ENCODE data around the gene KCNK7.

KCNK7 gene

DNA sequence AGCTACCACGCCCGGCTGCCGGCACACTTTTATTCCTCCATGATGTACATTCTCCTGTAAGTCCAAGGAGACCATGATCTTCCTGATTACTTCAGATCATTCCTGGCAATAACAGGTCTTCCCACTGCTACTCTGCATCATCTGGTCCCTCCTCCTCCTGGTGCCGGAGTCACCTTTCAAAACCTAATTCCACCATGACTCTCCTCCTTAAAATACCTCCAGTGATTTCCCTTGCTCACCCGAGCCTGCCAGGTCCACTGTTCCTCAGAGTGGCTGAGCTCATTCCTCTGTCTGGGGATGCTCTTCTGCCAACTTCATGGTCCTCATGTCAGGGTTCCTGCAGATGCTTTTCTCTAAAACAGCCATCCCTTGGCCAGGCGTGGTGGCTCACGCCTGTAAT is 33.6 kb downstream of the KCNK7 start:
- Histone ChIP-seq H3K4me3 (ENCODE audit: low read length) (no peak overlapping the region), H3K27ac (ENCODE audit: low read length) (no peak overlapping the region), H3K9me3 (ENCODE audit: control insufficient read depth, low read depth, low read length) (no peaks in the 10 kb centered on the region), H3K36me3 (ENCODE audit: control insufficient read depth, low read depth, low read length) (no peaks in the 10 kb centered on the region), H3K4me1 (ENCODE audit: control insufficient read depth, low read depth, low read length) (peaks cover 23% of the 10 kb centered on the region), H3K9ac (ENCODE audit: low read length) (no peak overlapping the region), H3K27me3 (ENCODE audit: control insufficient read depth, insufficient read depth, low read length) (peaks cover 25% of the 10 kb centered on the region)

DNA sequence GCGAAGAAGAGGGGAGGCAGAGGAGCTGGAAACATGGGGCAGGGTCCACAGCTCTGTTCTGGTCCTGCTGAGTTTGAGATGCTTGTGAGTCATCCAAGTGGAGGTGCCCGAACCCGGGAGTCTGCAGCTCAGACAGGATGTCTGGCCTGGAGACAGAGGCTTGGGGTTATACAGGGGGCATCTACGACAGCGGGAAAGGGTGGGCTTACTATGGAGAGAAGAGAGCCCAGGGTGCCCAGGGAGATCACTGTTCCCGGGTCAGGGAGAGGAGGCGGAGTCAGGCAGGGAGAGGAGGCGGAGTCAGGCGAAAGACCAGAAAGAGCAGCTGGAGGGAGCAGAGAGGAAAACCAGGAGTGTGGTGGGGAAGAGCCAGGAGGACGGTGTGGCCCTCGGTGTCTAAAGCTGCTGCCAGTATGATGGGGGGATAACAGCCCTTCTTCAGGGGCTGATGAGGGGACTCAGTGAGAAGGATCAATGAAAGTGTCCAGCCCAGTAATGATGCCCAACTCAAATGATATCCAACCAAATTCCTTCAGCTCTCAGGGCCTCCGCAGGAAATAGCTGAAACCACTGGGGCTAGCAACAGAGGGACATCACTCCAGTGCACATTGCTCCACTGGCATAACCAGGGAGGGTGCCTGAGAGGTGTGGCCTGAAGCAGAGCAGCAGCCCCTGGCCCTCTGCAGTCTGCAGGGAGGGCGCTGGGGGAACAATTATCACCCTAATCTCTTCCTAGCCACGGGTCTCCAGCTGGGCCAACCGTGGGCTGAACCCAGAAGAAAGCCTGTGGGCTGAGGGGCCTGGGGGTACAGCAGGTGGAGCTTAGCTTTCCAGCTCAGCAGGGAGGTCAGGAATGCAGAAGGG is 34.8 kb downstream of the KCNK7 start:
- Histone ChIP-seq H3K4me1 (ENCODE audit: control insufficient read depth, low read depth, low read length) (peaks cover 23% of the 10 kb centered on the region), H3K36me3 (ENCODE audit: control insufficient read depth, low read depth, low read length) (no peaks in the 10 kb centered on the region), H3K9ac (ENCODE audit: low read length) (no peak overlapping the region), H3K4me3 (ENCODE audit: low read length) (no peak overlapping the region), H3K9me3 (ENCODE audit: control insufficient read depth, low read depth, low read length) (no peaks in the 10 kb centered on the region), H3K27me3 (ENCODE audit: control insufficient read depth, insufficient read depth, low read length) (peaks cover 36% of the 10 kb centered on the region), H3K27ac (ENCODE audit: low read length) (no peak overlapping the region)

DNA sequence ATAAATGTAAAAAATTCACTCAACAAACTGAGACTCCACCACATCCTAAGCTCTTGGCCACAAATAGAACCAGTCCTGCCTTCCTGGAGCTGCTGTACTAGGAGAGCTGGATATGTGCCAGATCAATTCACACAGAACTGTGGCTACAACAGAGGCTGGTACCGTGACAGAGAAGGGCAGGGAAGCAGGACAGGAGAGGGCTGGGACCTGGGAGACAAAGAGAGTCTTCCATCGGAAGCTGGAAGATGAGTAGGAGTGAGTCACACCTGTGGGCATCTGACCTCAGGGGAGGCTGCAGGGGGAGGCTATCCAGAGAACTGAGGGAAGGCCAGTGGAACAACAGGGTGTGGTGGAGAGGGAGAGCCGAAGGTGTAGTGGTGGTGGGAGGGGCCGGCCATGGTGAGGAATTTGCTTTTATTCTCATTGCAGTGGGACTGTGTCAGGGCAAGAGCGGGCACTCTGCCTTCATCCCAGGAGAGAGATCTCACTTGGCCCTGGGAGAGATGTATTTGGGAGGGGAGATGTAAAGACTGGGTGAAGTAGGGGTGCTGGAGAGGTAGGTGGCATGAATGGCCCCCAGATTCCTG is 35.6 kb downstream of the KCNK7 start:
- Histone ChIP-seq H3K4me1 (ENCODE audit: control insufficient read depth, low read depth, low read length) (peaks cover 23% of the 10 kb centered on the region), H3K27ac (ENCODE audit: low read length) (no peak overlapping the region), H3K36me3 (ENCODE audit: control insufficient read depth, low read depth, low read length) (no peaks in the 10 kb centered on the region), H3K4me3 (ENCODE audit: low read length) (no peak overlapping the region), H3K9ac (ENCODE audit: low read length) (no peak overlapping the region), H3K27me3 (ENCODE audit: control insufficient read depth, insufficient read depth, low read length) (peaks cover 41% of the 10 kb centered on the region), H3K9me3 (ENCODE audit: control insufficient read depth, low read depth, low read length) (no peaks in the 10 kb centered on the region)

DNA sequence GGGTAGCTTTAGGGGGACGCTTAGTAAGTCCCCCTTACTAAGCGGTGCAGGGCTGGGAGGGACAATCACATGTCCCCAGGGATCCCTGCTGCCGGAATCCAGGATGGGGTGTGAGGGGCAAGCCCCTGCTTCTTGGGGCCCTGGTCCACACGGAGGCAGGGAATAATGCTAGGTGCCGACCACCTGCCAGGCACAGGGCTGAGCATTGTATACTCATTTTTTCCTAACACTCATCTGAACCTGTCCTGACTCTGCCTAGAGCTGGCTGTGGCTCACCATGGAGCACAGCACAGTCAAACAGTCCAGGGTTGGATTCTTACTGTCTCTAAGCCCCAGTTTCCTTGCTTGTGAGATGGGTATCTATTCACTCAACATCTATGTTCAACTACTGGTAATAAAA is 36.1 kb downstream of the KCNK7 start:
- no peak overlapping the region for H3K27ac ChIP-seq (ENCODE audit: low read length)
- H3K9me3 ChIP-seq (ENCODE audit: control insufficient read depth, low read depth, low read length) = no peaks in the 10 kb centered on the region
- no peak overlapping the region for H3K4me3 ChIP-seq (ENCODE audit: low read length)
- peaks cover 23% of the 10 kb centered on the region for H3K4me1 ChIP-seq (ENCODE audit: control insufficient read depth, low read depth, low read length)
- H3K9ac ChIP-seq (ENCODE audit: low read length) = no peak overlapping the region
- no peaks in the 10 kb centered on the region for H3K36me3 ChIP-seq (ENCODE audit: control insufficient read depth, low read depth, low read length)
- peaks cover 46% of the 10 kb centered on the region for H3K27me3 ChIP-seq (ENCODE audit: control insufficient read depth, insufficient read depth, low read length)

DNA sequence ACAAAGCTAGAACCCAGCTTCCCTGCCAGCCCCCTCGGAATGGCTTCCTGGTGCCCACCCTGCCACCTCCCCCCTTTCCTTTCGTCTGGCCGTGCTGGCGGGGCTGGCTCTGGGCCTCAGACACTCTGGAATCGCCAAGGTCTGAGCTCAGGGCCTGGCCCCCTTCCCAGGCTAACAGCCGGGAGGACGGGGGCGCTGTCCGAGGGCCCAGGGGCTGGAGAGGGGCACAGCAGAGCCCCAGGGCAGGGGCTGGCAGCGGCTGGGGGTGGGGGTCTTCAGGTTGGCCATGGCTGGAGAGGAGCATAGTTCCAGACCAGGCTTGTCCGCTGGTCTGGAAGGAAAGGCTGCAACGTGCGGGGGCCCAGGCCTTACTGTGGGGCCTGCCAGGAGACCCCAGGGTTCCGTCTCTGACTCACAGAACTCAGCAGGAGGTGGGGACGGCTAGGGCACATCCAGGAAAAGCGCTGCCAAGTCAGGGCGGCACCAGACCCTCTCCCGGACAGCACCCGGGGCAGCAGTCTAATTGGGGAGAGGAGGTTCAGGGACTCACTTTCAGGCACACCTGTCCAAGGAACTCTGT is 36.6 kb downstream of the KCNK7 start:
- H3K4me1 ChIP-seq (ENCODE audit: control insufficient read depth, low read depth, low read length) = peaks cover 23% of the 10 kb centered on the region
- H3K4me3 ChIP-seq (ENCODE audit: low read length) = peak overlapping the region; percentile 55
- H3K36me3 ChIP-seq (ENCODE audit: control insufficient read depth, low read depth, low read length) = no peaks in the 10 kb centered on the region
- no peak overlapping the region for H3K9ac ChIP-seq (ENCODE audit: low read length)
- H3K9me3 ChIP-seq (ENCODE audit: control insufficient read depth, low read depth, low read length) = no peaks in the 10 kb centered on the region
- no peak overlapping the region for H3K27ac ChIP-seq (ENCODE audit: low read length)
- peaks cover 51% of the 10 kb centered on the region for H3K27me3 ChIP-seq (ENCODE audit: control insufficient read depth, insufficient read depth, low read length)

DNA sequence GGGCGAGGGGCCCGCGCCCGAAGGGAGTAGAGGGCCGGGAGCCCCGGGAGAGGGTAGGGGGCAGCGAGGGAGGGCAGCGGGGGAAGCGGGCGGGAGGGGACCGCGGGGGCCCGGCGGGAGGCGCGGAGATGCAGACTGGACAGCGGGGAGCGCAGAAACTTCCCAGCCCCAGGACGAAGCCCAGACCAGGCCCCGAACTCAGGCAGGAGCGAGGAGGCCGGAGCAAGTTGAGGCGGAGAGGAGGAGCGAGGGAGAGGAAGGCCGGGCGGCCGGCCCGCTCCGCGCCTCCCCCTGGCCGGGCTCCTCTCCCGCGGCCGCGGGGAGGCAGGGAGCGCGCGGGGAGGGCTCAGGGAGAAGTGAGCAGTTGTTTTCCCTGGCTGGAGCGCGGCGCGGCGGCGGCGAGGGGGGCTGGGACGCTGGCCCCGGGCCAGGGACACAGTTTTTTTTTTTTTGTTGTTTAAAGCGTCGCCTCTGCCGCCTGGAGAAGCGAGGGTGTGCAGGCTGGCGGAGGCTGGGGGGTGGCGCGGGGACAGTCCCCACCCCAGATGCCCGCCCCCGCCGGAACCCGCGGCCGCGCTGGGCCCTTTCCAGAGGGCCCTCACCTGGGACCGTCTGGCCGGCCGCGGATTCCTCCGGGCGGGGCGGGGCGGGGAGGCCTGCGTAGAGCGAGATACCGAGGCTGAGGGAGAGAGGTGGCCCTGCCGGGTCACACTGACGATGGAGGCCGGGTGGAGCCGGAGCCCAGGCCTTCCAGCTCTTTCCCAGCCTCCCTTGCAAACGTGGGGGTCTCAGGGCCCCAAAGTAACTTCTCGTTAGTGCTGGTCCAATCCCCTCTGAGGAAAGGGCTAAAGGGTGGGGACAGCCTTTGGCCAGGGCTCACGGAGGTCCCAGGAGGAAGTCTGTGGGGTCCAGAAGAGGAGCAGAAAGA is 37.3 kb downstream of the KCNK7 start, which contains the start of gene LTBP3:
Gene LTBP3, minus strand, starts transcription at position 358 of the 928 bp plus-strand sequence. CDS start 400 bp downstream, outside the sequence.
- Histone ChIP-seq H3K9ac (ENCODE audit: low read length) (no peak within 1 kb of the TSS), H3K4me3 (ENCODE audit: low read length) (peak within 1 kb of the TSS; percentile 55), H3K9me3 (ENCODE audit: control insufficient read depth, low read depth, low read length) (no peaks in the 10 kb centered on the region), H3K27ac (ENCODE audit: low read length) (no peak within 1 kb of the TSS), H3K4me1 (ENCODE audit: control insufficient read depth, low read depth, low read length) (peaks cover 23% of the 10 kb centered on the region), H3K27me3 (ENCODE audit: control insufficient read depth, insufficient read depth, low read length) (peaks cover 54% of the 10 kb centered on the region), H3K36me3 (ENCODE audit: control insufficient read depth, low read depth, low read length) (no peaks in the 10 kb centered on the region)

DNA sequence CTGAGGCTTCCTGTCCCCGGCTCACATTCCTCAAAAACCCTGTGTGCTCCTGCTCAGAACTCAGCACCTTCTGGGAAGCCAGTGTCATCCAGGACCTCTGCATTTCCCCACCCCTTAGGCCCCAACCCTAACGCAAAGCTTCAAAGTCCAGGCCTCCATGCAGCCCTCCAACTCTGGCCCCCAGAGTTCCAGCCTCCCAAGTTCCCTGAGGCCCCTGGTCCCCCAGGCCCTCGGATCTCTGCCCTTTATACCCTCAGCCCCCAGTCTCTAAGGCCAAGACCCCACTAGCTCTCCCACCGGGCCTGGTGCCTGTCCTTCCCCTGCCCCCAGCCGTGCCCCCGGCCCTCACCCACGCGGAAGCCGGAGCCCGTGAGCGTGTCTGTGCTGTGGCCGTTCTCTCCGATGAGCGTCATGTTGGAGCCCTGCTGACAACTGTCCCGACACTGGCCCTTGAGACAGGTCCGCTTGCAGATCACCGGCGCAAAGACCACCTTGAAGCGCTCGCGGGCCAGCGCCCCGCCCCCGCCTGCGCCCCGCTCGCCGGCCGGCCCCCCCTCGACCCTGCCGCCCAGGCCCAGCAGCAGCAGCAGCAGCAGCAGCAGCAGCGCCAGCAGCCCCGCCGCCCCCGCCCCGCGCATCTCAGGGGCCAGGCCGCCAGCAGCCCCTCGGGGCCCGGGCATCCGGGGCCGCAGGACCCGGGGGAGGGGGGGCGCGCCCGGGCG is 38.2 kb downstream of the KCNK7 start:
- peaks cover 23% of the 10 kb centered on the region for H3K4me1 ChIP-seq (ENCODE audit: control insufficient read depth, low read depth, low read length)
- H3K36me3 ChIP-seq (ENCODE audit: control insufficient read depth, low read depth, low read length) = no peaks in the 10 kb centered on the region
- H3K4me3 ChIP-seq (ENCODE audit: low read length) = peak overlapping the region; percentile 55
- no peak overlapping the region for H3K9ac ChIP-seq (ENCODE audit: low read length)
- no peak overlapping the region for H3K27ac ChIP-seq (ENCODE audit: low read length)
- peaks cover 56% of the 10 kb centered on the region for H3K27me3 ChIP-seq (ENCODE audit: control insufficient read depth, insufficient read depth, low read length)
- H3K9me3 ChIP-seq (ENCODE audit: control insufficient read depth, low read depth, low read length) = no peaks in the 10 kb centered on the region

DNA sequence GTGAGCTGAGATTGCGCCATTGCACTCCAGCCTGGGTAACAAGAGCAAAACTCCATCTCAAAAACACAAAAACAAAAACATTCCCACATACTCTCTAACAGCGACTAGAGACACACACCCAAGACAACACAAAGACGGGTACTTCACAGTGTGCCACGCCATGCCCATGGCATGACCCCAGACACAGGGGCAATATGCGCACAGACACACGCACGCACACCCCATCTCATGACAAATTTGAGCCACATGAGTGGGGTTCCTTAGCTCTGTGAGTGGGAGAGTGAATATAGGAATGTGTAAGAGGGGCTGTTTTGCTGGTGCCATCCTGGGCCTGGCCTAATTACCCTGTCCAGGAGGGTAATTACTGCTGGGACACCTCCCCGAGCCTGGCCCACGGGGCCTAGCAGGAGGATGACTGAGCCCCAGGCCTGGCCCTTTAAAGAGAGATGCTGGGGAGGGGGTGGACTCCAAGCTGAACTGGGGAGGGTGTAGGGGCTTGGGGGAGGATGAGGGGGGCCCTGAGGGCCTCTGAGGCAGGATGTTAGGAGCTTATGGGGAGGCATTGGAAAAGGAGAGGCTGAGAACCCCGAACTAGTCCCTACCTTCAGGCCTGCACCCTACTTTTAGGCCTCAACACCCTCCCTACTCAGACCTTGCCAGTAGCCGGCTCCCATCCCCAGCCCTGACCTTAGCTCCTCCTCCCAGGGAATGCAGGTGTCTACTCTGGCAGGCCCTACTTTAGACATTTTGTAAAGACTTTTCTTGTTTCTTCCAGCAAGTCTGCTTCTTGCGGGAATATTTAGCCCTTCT is 38.9 kb downstream of the KCNK7 start:
- Histone ChIP-seq H3K36me3 (ENCODE audit: control insufficient read depth, low read depth, low read length) (no peaks in the 10 kb centered on the region), H3K27ac (ENCODE audit: low read length) (no peak overlapping the region), H3K27me3 (ENCODE audit: control insufficient read depth, insufficient read depth, low read length) (peaks cover 64% of the 10 kb centered on the region), H3K4me3 (ENCODE audit: low read length) (no peak overlapping the region), H3K4me1 (ENCODE audit: control insufficient read depth, low read depth, low read length) (peaks cover 23% of the 10 kb centered on the region), H3K9ac (ENCODE audit: low read length) (no peak overlapping the region), H3K9me3 (ENCODE audit: control insufficient read depth, low read depth, low read length) (no peaks in the 10 kb centered on the region)

DNA sequence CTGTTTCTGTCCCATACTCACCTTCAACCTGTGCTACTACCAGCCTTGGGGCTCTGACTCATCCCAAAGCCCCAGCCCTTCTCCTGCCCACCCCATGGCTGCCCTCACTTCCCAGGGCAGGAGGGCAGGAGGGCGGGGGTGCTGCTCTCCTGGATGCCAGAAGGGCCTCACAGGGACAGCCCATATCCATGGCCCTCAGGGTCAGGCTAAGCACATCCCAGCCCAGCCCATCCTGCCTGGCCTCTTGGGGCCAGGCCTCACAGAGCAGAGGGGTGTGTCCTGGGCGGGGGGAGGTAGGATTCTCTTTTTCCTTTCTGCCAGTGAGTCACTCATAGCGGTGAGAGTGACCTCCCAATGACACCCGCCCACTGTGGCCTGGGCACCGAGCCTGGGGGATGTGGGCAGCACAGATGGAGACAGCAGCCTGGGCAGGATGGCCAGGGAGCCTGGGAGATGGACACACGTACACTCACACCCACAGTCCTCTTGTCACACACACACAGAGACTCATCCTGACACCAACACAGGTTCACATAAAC is 39.8 kb downstream of the KCNK7 start:
- H3K27ac ChIP-seq (ENCODE audit: low read length) = no peak overlapping the region
- H3K4me1 ChIP-seq (ENCODE audit: control insufficient read depth, low read depth, low read length) = peaks cover 15% of the 10 kb centered on the region
- H3K27me3 ChIP-seq (ENCODE audit: control insufficient read depth, insufficient read depth, low read length) = peaks cover 73% of the 10 kb centered on the region
- no peak overlapping the region for H3K4me3 ChIP-seq (ENCODE audit: low read length)
- H3K9me3 ChIP-seq (ENCODE audit: control insufficient read depth, low read depth, low read length) = no peaks in the 10 kb centered on the region
- no peak overlapping the region for H3K9ac ChIP-seq (ENCODE audit: low read length)
- no peaks in the 10 kb centered on the region for H3K36me3 ChIP-seq (ENCODE audit: control insufficient read depth, low read depth, low read length)

DNA sequence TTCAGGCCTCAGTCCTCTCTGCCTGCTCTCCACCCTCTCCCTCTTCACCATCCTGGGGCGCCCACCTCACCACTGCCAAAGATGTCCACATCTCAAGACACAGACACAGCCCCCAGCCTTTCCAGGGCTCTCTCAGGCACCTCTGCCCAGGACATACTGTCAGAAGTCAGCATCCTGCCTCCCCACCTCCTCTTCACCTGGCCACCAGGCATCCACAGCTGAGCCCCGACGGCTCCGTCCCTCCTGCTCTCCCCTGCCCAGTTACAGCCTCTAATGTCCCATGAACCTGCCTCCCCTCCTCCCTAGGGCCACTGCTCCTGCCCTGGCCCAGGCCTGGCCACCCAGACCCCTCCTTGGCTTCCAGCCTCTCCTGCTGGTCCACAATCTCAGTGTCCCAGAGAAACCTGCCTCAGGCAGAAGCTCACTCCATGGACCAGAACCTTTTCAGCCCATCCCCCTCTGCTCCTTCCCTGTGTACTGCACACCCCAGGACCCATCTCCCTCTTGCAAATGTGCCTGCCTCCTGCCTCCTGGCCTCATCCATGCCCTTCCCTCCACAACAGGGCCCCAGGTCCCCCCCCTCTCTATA is 40.7 kb downstream of the KCNK7 start:
- Histone ChIP-seq H3K36me3 (ENCODE audit: control insufficient read depth, low read depth, low read length) (no peaks in the 10 kb centered on the region), H3K9me3 (ENCODE audit: control insufficient read depth, low read depth, low read length) (no peaks in the 10 kb centered on the region), H3K4me3 (ENCODE audit: low read length) (no peak overlapping the region), H3K4me1 (ENCODE audit: control insufficient read depth, low read depth, low read length) (peaks cover 11% of the 10 kb centered on the region), H3K9ac (ENCODE audit: low read length) (no peak overlapping the region), H3K27ac (ENCODE audit: low read length) (no peak overlapping the region), H3K27me3 (ENCODE audit: control insufficient read depth, insufficient read depth, low read length) (peaks cover 73% of the 10 kb centered on the region)
